Endodermal cell (in vitro differentiated cells): ENCODE results near the gene UBASH3B. TPM values are rescaled to one million over a fixed set of nuclear protein-coding genes. Genes with fewer than 3 reads are reported as not detected.
A peak's percentile ranks its signal among the peaks of the same experiment; 100 is the strongest.

Experiments used
- DNase-seq: peaks from one replicate; pipeline ENCODE4 v3.0.0-alpha.2; 2017
- H3K27ac ChIP-seq: 2 replicates; pipeline ENCODE4 v1.5.1; 2013; ENCODE audit warnings: mild to moderate bottlenecking, low read depth, low read length, moderate library complexity
- H3K27me3 ChIP-seq: 2 replicates; pipeline ENCODE4 v1.6.1; 2013; ENCODE audit warnings: mild to moderate bottlenecking, low read length, moderate library complexity; ENCODE audit not compliant: insufficient read depth, control insufficient read depth, poor library complexity, severe bottlenecking
- H3K36me3 ChIP-seq: 2 replicates; pipeline ENCODE4 v1.7.0; 2013; ENCODE audit warnings: mild to moderate bottlenecking, low read length, moderate library complexity; ENCODE audit not compliant: control insufficient read depth, insufficient read depth
- H3K4me1 ChIP-seq: one replicate; pipeline ENCODE4 v1.7.0; 2013; ENCODE audit warnings: low read length; ENCODE audit not compliant: control insufficient read depth, insufficient read depth
- H3K4me3 ChIP-seq: 2 replicates; pipeline ENCODE4 v1.5.1; 2013; ENCODE audit warnings: mild to moderate bottlenecking, low read length, moderate library complexity
- H3K9ac ChIP-seq: 2 replicates; pipeline ENCODE4 v1.6.1; 2013; ENCODE audit warnings: mild to moderate bottlenecking, low read length, moderate library complexity; ENCODE audit not compliant: poor library complexity, severe bottlenecking; ENCODE audit errors: extremely low read depth
- H3K9me3 ChIP-seq: 2 replicates; pipeline ENCODE4 v1.6.1; 2013; ENCODE audit warnings: mild to moderate bottlenecking, low read length, moderate library complexity; ENCODE audit not compliant: control insufficient read depth
- H3K27ac Mint-ChIP-seq: 2 replicates; pipeline ENCODE4 v1.8.0; 2020; ENCODE audit warnings: mixed read lengths
- H3K27me3 Mint-ChIP-seq: 2 replicates; pipeline ENCODE4 v1.8.0; 2021; ENCODE audit warnings: mild to moderate bottlenecking, mixed read lengths; ENCODE audit not compliant: insufficient read depth
- H3K36me3 Mint-ChIP-seq: 2 replicates; pipeline ENCODE4 v1.8.0; 2020; ENCODE audit warnings: low read depth, mixed read lengths
- H3K4me1 Mint-ChIP-seq: 2 replicates; pipeline ENCODE4 v1.8.0; 2020; ENCODE audit warnings: mixed read lengths
- H3K4me3 Mint-ChIP-seq: 2 replicates; pipeline ENCODE4 v1.8.0; 2020; ENCODE audit warnings: mild to moderate bottlenecking, moderate library complexity, mixed read lengths
- H3K9me3 Mint-ChIP-seq: 2 replicates; pipeline ENCODE4 v1.8.0; 2020; ENCODE audit warnings: mild to moderate bottlenecking, mixed read lengths
- WGBS, 2 experiments: methylation state at CpG; one replicate each; pipeline versions ENCODE4 v1.1.5 to v1.1.7; 2013; ENCODE audit warnings: missing lambda C conversion rate in 2 of 2, mixed read lengths in 1 of 2; ENCODE audit not compliant: insufficient coverage in 1 of 2, insufficient read length in 1 of 2; 5-methylcytosine and 5-hydroxymethylcytosine counted together
- total RNA-seq, 2 donors: library from RNA; stranded (reverse); fragmentation: NEBNext Ultra II Directional in 1 of 2; extraction: Animal tissue kit (Norgen Biotek cat#: 25700) in 1 of 2; gene quantifications; 2 replicates in 1 of 2; 3 replicates in 1 of 2; pipeline ENCODE4 v1.2.1, GENCODE V29; 2021
- TF ChIP-seq, protein P1 (sequence below): fragments of 200-600 bp; sonication (generic); conservative IDR thresholded peaks from 2 replicates; pipeline ENCODE4 v1.5.0; 2021; ENCODE audit warnings: antibody characterized with exemption, mild to moderate bottlenecking

Gene UBASH3B
- total RNA-seq, 2 donors from 2014 or later = 6.0 to 9.0 TPM

- no peak overlapping the region for H3K4me3 Mint-ChIP-seq
- H3K27ac Mint-ChIP-seq = no peak overlapping the region
- H3K27me3 Mint-ChIP-seq = no peaks in the 10 kb centered on the region
- WGBS, 2 experiments = 90 to 98% methylated on average over 3 of the region's 3 CpGs
- no peaks in the 10 kb centered on the region for H3K9me3 Mint-ChIP-seq
- H3K9ac ChIP-seq = no peak overlapping the region
- TF ChIP-seq, protein P1, sequence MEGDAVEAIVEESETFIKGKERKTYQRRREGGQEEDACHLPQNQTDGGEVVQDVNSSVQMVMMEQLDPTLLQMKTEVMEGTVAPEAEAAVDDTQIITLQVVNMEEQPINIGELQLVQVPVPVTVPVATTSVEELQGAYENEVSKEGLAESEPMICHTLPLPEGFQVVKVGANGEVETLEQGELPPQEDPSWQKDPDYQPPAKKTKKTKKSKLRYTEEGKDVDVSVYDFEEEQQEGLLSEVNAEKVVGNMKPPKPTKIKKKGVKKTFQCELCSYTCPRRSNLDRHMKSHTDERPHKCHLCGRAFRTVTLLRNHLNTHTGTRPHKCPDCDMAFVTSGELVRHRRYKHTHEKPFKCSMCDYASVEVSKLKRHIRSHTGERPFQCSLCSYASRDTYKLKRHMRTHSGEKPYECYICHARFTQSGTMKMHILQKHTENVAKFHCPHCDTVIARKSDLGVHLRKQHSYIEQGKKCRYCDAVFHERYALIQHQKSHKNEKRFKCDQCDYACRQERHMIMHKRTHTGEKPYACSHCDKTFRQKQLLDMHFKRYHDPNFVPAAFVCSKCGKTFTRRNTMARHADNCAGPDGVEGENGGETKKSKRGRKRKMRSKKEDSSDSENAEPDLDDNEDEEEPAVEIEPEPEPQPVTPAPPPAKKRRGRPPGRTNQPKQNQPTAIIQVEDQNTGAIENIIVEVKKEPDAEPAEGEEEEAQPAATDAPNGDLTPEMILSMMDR = no peak
- DNase-seq = no peak
- H3K36me3 ChIP-seq = peaks cover 14% of the 10 kb centered on the region
- no peaks in the 10 kb centered on the region for H3K4me1 Mint-ChIP-seq
- H3K27me3 ChIP-seq = no peaks in the 10 kb centered on the region
- no peaks in the 10 kb centered on the region for H3K4me1 ChIP-seq
- H3K4me3 ChIP-seq = no peak overlapping the region
- H3K9me3 ChIP-seq = no peaks in the 10 kb centered on the region
- peaks cover 6% of the 10 kb centered on the region for H3K36me3 Mint-ChIP-seq
- H3K27ac ChIP-seq = no peak overlapping the region
These were observed 138.0 kb downstream of the UBASH3B start for GRCh38 chr11:122793515-122793914.

GRCh38 chr11:122795307-122795706, 139.8 kb downstream of the UBASH3B start:
- Histone ChIP-seq H3K27me3 (no peaks in the 10 kb centered on the region), H3K4me1 (no peaks in the 10 kb centered on the region), H3K27ac (no peak overlapping the region), H3K36me3 (peaks cover 14% of the 10 kb centered on the region), H3K9me3 (no peaks in the 10 kb centered on the region), H3K4me3 (no peak overlapping the region), H3K9ac (no peak overlapping the region)
- peaks cover 6% of the 10 kb centered on the region for H3K36me3 Mint-ChIP-seq
- TF ChIP-seq, protein P1 = no peak
- WGBS, 2 experiments = 94 to 96% methylated on average over 5 of the region's 5 CpGs
- no peak overlapping the region for H3K4me3 Mint-ChIP-seq
- peaks cover 5% of the 10 kb centered on the region for H3K4me1 Mint-ChIP-seq
- H3K27ac Mint-ChIP-seq = no peak overlapping the region
- H3K27me3 Mint-ChIP-seq = no peaks in the 10 kb centered on the region
- DNase-seq = no peak
- no peaks in the 10 kb centered on the region for H3K9me3 Mint-ChIP-seq

DNA sequence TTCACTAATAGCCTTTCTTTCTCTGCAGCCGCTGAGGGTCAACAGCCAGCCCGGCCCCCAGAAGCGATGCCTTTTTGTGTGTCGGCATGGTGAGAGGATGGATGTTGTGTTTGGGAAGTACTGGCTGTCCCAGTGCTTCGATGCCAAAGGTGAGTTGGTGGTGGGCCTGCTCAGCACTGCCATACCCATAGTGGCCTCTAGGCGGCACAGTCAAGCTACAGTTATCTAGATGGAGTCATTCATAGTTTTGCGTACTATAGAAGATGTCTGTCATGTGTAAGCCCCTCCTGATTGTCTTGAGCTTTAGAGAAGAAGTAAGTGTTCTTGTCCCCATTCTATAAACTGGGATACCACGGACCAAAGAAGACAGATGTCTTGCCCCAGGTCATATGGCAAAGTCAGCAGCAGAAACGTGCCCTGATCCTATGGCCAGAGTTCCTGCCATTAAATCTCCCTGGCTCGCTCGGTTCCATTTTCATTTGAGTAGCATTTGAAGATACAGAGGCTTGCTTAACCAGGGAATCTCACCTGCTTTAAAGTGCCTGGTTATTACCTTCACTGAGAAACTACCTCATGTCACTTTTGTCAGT, 140.7 kb downstream of the UBASH3B start:
- no peak overlapping the region for H3K4me3 Mint-ChIP-seq
- WGBS, 2 experiments = 70 to 80% methylated on average over 10 to 11 of the region's 11 CpGs
- H3K4me1 ChIP-seq = no peaks in the 10 kb centered on the region

More for the DNA sequence above, 140.7 kb downstream of the UBASH3B start:
- peaks cover 6% of the 10 kb centered on the region for H3K36me3 Mint-ChIP-seq
- Histone ChIP-seq H3K4me3 (no peak overlapping the region), H3K9me3 (no peaks in the 10 kb centered on the region), H3K9ac (no peak overlapping the region), H3K36me3 (peaks cover 14% of the 10 kb centered on the region), H3K27me3 (no peaks in the 10 kb centered on the region), H3K27ac (no peak overlapping the region)
- no peaks in the 10 kb centered on the region for H3K27me3 Mint-ChIP-seq
- TF ChIP-seq, protein P1 = peak; percentile 92
- H3K27ac Mint-ChIP-seq = no peak overlapping the region
- no peaks in the 10 kb centered on the region for H3K9me3 Mint-ChIP-seq
- H3K4me1 Mint-ChIP-seq = peaks cover 8% of the 10 kb centered on the region
- peak; percentile 90 for DNase-seq
